GM03348 (cell line): ENCODE data around the gene JOSD2.
A peak's percentile ranks its signal among the peaks of the same experiment; 100 is the strongest.

Source experiments
- DNase-seq: peaks from one replicate; pipeline ENCODE4 v3.0.0; 2012; ENCODE audit warnings: low spot score

JOSD2 gene, protein sequence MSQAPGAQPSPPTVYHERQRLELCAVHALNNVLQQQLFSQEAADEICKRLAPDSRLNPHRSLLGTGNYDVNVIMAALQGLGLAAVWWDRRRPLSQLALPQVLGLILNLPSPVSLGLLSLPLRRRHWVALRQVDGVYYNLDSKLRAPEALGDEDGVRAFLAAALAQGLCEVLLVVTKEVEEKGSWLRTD

DNA sequence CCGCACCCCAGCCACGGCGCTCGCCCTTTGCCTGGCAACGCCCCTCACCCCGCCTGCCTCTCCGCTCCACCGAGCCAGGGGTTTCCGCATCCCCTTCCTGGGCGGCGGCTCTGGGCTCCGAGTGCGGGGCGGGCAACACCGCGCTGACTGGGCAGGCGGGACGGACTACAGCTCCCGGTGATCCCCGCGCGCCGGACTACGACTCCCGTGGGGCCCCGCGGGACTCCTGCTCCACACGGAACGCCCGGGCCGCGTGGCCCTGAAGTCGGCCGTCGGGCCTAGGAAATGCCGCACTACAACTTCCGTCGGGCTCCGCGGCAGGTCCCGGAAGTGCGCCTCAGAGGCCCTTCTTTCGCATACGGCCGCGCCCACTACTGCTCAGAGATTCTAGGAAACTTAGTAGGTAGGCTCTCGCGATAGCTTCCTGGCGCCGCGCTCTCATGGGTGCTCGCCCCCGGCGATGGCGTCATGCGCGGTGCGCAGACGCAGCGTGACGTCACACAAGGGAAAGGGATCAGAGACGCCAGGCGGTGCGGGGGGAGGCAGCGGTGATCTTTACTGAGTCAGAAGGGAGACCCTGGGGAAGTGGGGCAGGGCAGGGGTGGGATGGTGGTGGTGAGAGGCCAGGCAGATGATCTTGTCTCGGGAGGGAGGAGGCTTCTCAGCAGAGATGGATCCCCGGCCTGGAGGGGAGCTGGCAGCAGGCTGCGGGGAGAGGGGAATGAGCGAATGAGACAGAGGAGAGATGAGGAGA, at the start of gene JOSD2:
TSS of gene JOSD2 (minus strand) at position 123 of the 754 bp plus-strand sequence. CDS start 760 bp downstream, outside the sequence.
- DNase-seq, result peak; percentile 98

DNA sequence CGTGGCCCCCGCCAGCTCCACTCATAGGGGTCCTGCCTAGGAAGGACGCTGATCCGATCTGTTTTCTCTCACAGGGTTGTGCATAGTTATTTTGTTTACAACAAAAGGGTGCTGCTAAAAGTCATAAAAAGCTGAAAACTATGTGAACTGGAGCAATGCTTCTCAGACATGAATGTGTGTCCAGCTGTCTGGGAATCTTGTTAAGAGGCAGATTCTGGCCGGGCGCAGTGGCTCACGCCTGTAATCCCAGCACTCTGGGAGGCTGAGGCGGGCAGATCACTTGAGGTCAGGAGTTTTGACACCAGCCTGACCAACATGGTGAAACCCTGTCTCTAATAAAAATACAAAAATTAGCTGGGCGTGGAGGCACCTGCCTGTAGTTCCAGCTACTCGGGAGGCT, 48.6 kb upstream of the JOSD2 start:
- DNase-seq, result no peak

DNA sequence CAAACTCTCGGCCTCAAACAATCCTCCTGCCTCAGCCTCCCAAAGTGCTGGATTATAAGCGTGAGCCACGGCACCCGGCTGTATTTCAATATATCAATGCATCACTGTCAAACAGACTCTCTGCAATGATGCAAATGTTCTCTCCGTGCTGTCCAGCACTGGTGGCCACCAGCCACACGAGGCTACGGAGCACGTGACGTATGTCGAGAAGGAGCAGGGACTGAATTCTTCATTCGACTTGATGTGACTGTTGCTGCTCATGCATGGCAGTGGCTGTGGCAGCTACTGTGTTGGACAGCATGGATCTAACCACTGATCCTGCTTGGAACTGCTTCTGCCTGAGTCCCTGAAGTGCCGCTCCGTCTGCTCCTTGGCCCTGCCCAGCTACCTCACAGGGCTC, 47.5 kb upstream of the JOSD2 start:
- no peak for DNase-seq

DNA sequence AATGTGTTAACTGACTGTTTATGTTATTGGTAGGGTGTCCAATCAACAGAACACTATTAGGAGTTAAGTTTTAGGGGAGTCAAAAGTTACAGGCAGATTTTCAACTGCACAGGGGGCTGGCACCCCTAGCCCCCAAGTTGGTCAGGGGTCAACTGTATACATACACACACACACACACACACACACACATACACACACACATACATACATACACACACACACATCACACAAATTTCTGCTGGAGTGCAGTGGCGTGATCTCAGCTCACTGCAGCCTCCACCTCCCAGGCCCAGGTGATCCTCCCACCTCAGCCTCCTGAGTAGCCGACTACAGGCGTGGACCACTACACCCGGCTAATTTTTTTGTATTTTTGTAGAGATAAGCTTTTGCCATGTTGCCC, 47.0 kb upstream of the JOSD2 start:
- no peak for DNase-seq

DNA sequence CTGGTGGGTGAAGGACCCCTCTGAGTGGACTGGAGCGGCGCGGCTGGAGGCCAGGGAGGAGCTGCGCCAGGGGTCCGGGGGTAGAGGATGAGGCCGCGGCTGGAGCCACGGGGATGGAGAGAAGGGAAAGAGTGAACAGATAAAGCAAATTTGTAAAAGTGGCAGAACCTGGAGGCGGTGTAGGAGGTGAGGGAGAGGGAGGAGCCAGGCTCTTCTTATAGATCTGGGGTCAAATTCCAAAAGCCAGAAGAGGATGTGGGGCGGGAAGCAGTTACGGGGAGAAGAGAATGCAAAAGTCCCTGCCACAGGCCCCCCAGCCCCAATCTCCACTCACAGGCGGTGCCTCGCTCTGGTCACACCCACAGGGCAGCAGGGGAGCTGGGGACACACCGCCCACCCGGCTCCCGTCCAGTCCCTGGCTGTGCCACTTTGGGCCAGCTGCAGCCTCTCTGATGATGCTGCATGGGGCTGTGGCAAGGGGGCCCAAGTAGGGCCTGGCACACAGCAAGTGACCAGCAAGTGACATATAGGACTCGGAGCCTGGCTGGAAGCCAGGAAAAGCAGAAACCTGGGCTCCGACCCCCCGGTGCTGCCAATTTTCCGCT, 46.1 kb upstream of the JOSD2 start:
- DNase-seq, result no peak

DNA sequence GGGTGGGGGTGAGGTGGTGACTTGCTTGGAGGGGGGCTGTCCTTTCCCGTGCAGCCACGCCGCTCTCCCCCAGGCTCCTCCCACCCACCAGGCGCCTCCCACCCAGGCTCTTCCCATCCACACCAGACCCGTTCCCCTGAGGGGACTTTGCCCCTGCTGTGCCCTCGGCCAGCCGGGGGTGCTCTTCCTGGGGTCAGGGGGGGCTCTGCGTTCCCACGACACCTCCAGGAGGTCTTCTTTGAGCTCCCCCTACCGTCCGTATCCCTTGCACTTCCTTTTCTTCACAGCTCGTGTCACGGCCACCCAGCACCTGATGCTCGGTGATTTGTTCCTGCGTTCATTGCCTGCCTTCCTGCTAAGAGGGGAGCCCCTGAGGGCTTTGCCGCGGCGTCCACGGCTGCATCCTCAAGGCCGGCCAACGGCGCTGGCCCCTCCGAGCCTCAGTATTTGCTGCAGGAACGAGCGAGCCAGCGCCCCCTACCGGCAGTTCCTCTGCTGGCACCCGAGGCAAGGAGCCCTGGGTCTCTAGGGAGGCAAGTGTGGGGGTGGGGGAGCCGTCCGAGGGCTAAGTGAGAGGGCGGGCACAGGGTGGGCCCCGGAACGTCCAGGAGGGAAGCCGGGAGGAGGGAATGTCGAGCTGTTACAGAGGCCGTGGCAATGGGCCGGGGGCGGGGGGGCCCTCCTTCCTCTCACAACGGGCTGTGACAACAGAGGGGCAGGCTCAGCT, 45.5 kb upstream of the JOSD2 start:
- DNase-seq, result peak; percentile 92

DNA sequence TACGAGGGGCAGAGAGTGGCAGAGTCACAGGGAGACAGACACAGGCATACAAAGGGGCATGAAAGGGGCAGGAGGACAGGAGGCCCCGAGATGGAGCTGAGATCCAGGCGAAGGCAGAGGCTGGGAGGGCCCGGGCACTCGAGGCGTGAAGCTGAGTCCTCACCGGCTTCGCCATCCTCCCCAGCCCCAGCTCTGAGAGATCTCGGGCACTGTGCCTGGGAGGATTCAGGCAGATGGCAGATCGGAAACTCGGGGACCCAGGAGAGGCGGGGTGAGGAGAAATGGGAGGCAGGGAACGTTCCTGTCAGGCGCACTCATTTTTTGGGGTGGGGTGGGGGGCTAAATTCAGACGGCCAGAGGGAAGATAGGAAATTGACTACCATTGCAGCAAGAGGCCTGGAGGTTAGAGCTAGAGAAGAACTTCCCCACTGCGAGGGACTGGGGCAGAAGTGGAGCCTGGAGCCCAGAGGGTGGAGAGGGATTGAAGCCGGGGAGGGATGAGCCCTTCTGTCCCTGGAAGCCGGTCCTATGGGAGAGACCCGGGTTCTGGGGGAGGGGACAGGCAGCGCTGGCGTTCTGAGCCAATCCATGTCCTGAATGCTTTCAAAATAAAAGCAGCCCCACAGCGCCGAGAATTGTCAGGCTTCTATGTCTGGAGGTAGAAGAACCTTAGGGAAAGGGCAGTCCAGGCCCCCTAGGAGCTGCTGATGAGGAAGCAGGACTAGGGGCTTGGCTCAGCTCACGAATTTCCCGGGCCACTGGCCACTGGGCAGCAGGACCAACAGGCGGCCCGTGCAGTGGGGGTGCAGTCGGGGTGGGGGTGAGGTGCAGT, 44.7 kb upstream of the JOSD2 start:
- no peak for DNase-seq

DNA sequence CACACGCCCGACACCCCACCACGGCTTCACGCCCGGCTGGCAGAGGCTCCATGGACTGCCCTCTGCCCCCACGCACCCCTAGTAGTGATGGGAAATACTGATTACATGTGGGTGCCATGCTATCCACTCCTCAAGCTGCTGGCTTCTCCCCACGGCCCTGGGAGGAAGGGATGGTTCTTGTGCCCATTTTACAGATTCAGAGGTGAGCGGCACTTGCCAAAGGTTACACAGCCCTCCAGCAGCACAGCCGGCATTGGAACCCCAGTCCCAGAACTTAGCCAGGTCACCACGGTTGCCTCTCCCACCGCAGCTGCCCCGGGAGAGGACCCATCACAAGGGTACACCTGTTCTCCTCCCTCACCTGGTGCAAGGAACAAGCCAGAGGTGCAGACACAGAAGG, 44.0 kb upstream of the JOSD2 start:
- DNase-seq, result no peak

DNA sequence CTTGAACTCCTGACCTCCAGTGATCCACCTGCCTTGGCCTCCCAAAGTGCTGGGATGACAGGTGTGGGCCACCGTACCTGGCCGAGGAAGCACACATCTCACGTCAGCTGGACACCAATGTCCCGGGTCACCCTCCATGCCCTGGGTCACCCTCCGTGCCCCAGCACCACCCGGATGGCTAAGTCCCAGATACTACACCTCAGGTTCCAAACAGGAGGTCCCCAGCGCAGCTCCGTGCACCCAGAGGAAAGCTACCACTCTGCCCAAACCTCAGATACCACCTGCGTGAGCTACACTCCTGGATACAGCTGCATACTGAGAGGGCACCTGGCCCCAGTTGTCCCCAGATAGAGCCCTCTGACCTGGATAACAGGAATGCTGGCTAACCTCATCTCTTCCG, 43.2 kb upstream of the JOSD2 start:
- no peak for DNase-seq

DNA sequence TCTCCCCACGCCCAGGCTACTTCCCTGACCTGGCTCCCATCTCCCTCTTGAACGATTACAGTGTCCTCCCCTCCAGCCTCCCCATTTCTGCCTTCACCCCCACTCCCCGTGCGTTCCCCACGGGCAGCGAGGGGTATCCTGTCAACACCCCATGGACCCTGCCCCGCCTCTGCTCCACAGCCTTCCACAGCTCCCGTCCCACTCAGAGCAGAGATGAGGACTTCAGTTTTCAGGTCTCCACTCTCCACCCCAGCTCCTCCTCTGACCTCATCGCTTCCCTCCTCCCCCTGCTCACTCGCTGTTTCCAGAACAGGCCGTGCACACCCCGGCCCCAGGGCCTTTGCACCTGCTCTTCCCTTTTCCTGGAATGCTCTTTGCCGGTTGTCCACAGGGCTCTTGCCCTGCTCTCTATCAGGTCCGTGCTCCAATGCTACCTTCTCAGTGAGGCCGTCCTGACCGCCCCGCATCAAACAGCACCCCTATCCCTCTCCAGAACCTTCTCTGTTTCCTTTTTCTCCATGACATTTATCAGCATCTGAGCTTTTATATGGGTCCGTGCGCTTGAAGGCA, 42.2 kb upstream of the JOSD2 start:
- DNase-seq, result no peak

DNA sequence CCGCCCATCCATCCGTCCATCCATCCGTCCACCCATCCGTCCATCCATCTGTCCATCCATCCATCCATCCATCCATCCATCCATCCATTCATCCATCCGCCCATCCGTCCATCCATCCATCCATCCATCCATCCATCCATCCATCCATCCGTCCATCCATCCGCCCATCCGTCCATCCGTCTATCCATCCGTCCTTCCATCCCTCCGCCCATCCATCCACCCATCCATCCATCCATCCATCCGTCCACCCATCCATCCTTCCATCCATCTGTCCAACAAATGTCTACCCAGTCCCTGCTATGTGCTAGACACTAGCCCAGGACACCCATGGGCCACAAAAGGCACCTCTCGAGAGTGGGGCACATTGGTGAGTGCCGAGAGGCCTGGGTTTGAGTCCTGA, 41.5 kb upstream of the JOSD2 start:
- no peak for DNase-seq

DNA sequence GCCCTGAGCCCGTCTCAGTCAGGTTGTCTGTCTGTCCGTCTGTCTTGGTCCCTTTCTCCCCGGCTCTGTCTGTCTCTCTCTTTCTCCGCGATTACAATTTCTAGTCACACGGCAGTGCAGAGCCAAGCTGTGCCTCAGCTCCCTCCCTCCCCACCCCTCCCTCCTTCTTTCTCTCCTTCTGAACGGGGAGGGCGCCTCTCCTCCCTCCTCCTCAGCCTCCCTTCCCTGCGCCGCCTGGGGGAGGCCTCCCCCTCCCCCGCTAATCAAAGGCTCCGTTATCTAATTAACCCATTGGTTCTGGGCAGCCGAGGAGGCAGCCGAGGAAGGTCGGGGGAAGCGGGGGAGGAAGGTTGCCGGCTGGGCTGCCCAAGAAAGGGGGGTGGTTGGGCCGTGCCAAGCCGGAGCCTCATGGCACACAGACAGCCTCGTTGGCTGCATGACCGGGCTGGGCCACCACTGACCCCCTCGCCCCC, 40.8 kb upstream of the JOSD2 start:
- no peak for DNase-seq

DNA sequence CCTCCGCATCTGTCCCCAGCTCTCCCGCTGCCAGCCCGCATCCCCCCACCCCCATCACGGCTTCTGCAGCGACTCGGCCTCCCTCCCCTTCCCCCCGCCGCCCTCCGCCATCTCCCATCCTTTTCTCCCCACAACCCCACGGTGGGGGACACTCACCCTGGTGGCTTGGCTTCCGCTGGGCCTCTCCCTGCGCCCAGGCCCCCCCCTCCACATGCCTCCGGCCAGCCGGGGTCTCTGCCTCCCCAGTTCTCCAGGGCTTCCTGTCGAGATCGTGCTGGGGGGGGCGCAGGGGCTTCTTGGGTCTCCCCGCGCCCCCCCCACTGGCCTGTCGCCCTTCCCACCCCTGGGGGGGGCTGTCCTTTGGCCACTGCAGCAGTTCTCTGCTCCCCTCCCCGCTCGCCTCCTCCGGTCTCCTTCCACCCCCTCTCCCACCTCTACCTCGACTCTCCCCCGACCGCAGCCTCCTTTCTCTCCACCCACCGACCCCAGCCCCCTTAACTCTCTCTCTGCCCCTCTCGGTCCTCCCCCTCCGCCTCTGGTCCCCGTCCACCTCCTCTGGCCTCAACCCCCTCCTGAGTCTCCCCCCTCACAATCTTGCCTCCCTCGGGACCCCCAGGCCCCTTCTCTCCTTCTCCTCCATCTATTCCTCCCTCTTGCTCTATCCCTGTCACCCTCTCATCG, 40.2 kb upstream of the JOSD2 start:
- no peak for DNase-seq

DNA sequence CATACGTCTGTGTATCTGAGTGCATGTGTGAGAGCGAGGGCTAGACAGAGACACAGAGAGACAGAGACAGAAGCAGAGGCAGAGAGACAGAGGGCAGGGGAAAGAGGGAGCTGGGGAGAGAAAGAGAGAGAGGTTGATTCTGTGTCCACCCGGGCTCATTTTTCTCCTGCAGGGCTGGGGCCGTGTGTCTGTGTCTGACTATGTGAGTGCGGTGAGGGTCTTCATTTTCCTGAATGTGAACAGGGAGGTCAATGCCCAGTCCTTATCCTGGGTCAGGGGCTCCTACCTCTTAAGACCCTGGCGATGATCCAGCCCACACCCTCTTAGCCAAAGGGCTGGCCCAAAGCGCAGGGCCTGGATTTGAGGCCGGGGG, 39.6 kb upstream of the JOSD2 start:
- no peak for DNase-seq

DNA sequence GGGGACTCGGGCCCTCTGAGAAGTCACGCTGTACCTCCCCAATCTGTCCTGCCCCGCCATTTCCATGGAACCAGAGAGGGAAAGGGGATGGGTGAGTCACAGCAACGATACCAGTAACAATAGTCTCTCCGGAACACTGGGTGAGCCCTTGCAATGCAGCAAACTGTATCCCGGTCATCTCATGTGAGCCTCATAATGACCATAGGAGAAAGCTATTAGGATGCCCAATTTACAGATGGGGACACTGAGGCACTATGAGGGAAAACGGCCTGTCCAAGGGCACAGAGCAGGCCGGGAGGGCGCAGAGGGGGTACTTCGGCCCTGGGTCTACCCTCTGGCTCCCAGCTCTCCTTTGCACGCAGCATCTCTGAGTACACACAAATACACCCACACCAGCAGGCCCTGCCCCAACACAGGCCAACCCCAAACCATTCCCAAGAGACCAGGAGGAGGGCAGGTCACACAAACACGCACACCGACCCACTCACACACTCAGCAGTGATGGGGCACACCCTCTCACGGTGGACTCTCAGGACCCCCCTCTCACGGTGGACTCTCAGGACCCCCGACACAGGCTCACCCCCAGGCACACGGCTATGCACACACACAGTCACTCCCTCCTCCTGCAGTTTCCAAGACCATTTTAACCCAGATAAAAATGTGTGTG, 39.1 kb upstream of the JOSD2 start:
- DNase-seq, result no peak

DNA sequence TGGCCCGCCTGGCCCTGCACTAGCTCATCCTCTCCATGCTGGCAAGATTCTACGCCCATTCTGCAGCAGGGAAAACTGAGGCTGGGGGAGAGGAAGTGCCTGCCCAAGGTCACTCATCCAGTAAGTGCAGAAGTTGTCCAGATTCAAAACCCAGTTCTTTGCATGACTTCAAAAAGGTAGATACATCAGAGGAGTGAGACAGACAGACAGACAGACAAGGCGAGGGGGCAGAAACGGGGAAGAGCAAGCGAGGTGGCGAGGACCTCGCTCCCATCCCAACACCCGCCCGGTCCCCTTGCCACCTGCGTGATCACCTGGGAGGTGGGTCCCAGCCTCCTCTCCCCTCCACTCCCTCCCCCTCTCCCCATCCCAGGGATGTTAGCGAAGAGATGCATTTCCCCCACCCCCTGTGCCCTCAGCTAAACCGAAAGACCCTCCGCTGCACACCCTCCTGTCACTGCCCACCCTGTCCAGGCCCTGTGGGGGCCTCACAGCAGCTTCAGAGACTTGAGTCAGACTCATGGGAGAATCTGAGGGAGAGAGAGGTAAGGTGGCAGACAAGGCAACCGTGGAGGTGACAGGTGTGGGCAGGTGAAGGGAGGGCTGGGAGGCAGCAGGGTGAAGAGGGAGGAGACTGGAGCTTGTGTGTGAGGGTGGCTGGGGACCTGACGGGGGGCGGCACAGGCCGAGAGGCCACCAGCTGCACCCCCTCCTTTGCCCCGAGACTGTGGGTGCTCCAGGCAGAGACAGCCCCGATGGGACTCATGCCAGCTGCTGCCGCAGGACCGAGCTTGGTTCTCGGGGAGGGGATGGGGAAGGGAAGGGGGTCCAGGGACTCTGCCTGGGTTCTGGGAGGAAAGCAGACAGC, 38.3 kb upstream of the JOSD2 start:
- DNase-seq, result no peak

DNA sequence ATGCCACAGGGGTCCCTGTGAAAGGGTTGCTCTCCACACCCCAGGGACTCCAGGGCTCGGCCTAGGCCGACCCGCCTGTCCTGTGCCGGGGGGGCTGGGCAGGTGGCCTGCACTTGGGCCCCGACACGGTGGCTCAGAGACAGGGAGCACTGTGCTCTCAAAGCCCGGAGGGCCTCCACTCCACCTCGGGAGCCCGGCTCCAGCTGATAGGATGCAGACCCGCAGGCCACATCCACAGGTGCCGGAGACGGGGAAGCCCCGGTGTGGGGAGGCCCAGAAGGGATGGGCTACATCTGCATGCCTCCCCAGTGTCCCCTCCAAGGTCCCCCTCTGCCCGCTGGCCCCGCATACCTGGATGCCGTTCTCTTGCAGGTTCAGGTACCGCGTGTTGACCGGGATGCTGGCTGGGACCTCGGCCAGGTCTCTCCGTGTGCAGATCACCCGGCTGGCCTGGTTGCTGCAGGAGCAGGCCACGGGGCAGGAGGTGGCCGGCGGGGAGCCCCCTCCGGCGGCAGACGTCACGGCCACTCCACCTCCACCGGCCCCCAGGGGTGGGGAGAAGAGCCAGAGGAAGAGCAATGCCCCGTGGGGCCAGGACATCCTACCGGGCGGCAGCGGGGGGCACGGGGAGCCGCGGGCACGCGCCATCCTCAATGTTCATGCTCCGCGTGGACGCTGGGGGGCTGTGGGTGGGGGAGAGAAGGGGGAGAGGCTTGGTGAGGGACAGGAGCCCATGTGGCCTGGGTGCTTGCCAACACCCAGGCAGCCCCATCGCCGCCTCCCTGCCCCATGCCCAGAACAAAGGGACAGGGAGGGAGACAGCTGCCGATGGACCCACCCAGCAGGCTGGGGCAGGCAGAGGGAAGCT, 37.4 kb upstream of the JOSD2 start:
- no peak for DNase-seq
